Measurements from ENCODE around the gene NUP205.

Gene NUP205

GRCh38 chr7:135552148-135552547, 5.6 kb upstream of the NUP205 start:
- DNase-seq: no peak

GRCh38 chr7:135553346-135553745, 4.4 kb upstream of the NUP205 start:
- DNase-seq: no peak

- DNase-seq: peak; percentile 64
These were observed 635 bp downstream of the NUP205 start for GRCh38 chr7:135558337-135558767.

- DNase-seq: no peak
These were observed 1.2 kb downstream of the NUP205 start for GRCh38 chr7:135558881-135559280.

- DNase-seq: no peak
These were observed 2.9 kb downstream of the NUP205 start for GRCh38 chr7:135560631-135561030.

- DNase-seq: no peak
These were observed 5.0 kb downstream of the NUP205 start for GRCh38 chr7:135562720-135563119.

GRCh38 chr7:135571834-135572233, 14.1 kb downstream of the NUP205 start:
- DNase-seq: no peak

- no peak for DNase-seq
These were observed 15.8 kb downstream of the NUP205 start for GRCh38 chr7:135573541-135573940.

- DNase-seq: no peak
These were observed 17.6 kb downstream of the NUP205 start for GRCh38 chr7:135575296-135575695.

- no peak for DNase-seq
These were observed 20.9 kb downstream of the NUP205 start for GRCh38 chr7:135578569-135578968.

GRCh38 chr7:135584362-135585353, 26.9 kb downstream of the NUP205 start:
- peak; percentile 3 for DNase-seq

- no peak for DNase-seq
These were observed 39.6 kb downstream of the NUP205 start for GRCh38 chr7:135597181-135597925.

- DNase-seq: no peak
These were observed 40.2 kb downstream of the NUP205 start for GRCh38 chr7:135597926-135598305.

GRCh38 chr7:135599471-135599870, 41.8 kb downstream of the NUP205 start:
- no peak for DNase-seq

- DNase-seq: no peak
These were observed 42.5 kb downstream of the NUP205 start for GRCh38 chr7:135600226-135600625.

- DNase-seq: peak; percentile 3
These were observed 43.5 kb downstream of the NUP205 start for GRCh38 chr7:135601182-135601581.

GRCh38 chr7:135602304-135602703, 44.6 kb downstream of the NUP205 start:
- DNase-seq: no peak

- DNase-seq: no peak
These were observed 58.4 kb downstream of the NUP205 start for GRCh38 chr7:135616136-135616535.

- DNase-seq: no peak
These were observed 60.1 kb downstream of the NUP205 start for GRCh38 chr7:135617781-135618180.

GRCh38 chr7:135618510-135618909, 60.8 kb downstream of the NUP205 start:
- no peak for DNase-seq

GRCh38 chr7:135620447-135620846, 62.7 kb downstream of the NUP205 start:
- no peak for DNase-seq

GRCh38 chr7:135620980-135621850, 63.5 kb downstream of the NUP205 start:
- DNase-seq: peak; percentile 85
